NCI-H2081 treated with DMSO at 0.1 percent for 48 hours (cell line): ENCODE data around the gene RPP25L.

ENCODE experiments used
- DNase-seq: peaks from one replicate; lab custom pipeline; 2025; lab: John Stamatoyannopoulos, UW

RPP25L gene

GRCh38 chr9:34585946-34586669, 25.8 kb downstream of the RPP25L start:
- DNase-seq: no peak

GRCh38 chr9:34584970-34585369, 26.9 kb downstream of the RPP25L start:
- no peak for DNase-seq

GRCh38 chr9:34582787-34583186, 29.1 kb downstream of the RPP25L start:
- DNase-seq: no peak

GRCh38 chr9:34581318-34581717, 30.6 kb downstream of the RPP25L start:
- no peak for DNase-seq

GRCh38 chr9:34580358-34580757, 31.5 kb downstream of the RPP25L start:
- no peak for DNase-seq

- DNase-seq: no peak
Measured at GRCh38 chr9:34579808-34580163, 32.1 kb downstream of the RPP25L start.

GRCh38 chr9:34579104-34579807, 32.6 kb downstream of the RPP25L start:
- no peak for DNase-seq

GRCh38 chr9:34578241-34579103, 33.4 kb downstream of the RPP25L start:
- DNase-seq: no peak

- no peak for DNase-seq
Measured at GRCh38 chr9:34577400-34578240, 34.3 kb downstream of the RPP25L start.

GRCh38 chr9:34576597-34577399, 35.1 kb downstream of the RPP25L start:
- no peak for DNase-seq

- DNase-seq: no peak
Measured at GRCh38 chr9:34575862-34576596, 35.9 kb downstream of the RPP25L start.

GRCh38 chr9:34575241-34575640, 36.7 kb downstream of the RPP25L start:
- DNase-seq: no peak

- DNase-seq: no peak
Measured at GRCh38 chr9:34574571-34574970, 37.3 kb downstream of the RPP25L start.

GRCh38 chr9:34573599-34574325, 38.1 kb downstream of the RPP25L start:
- no peak for DNase-seq

- DNase-seq: no peak
Measured at GRCh38 chr9:34572628-34573027, 39.3 kb downstream of the RPP25L start.

GRCh38 chr9:34572092-34572491, 39.8 kb downstream of the RPP25L start:
- DNase-seq: no peak

GRCh38 chr9:34571481-34571810, 40.5 kb downstream of the RPP25L start:
- DNase-seq: no peak

- DNase-seq: no peak
Measured at GRCh38 chr9:34570809-34571480, 41.0 kb downstream of the RPP25L start.

GRCh38 chr9:34570376-34570775, 41.5 kb downstream of the RPP25L start:
- DNase-seq: no peak
